ENCODE data around the gene TEX11.

GRCh38 chrX:70505451-70505841 is 403.1 kb downstream of the TEX11 start:
- TF ChIP-seq, protein P1, sequence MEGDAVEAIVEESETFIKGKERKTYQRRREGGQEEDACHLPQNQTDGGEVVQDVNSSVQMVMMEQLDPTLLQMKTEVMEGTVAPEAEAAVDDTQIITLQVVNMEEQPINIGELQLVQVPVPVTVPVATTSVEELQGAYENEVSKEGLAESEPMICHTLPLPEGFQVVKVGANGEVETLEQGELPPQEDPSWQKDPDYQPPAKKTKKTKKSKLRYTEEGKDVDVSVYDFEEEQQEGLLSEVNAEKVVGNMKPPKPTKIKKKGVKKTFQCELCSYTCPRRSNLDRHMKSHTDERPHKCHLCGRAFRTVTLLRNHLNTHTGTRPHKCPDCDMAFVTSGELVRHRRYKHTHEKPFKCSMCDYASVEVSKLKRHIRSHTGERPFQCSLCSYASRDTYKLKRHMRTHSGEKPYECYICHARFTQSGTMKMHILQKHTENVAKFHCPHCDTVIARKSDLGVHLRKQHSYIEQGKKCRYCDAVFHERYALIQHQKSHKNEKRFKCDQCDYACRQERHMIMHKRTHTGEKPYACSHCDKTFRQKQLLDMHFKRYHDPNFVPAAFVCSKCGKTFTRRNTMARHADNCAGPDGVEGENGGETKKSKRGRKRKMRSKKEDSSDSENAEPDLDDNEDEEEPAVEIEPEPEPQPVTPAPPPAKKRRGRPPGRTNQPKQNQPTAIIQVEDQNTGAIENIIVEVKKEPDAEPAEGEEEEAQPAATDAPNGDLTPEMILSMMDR (IDR thresholded peaks at IDR 0.05), result no peak
- TF ChIP-seq POLR2A (IDR thresholded peaks at IDR 0.05), result no peak

Measured in esophagus squamous epithelium (tissue), 4 donors.